ENCODE measurements around the gene MRPS26.
A peak's percentile ranks its signal among the peaks of the same experiment; 100 is the strongest.

The MRPS26 gene

GRCh38 chr20:3081641-3082040 lies 35.8 kb downstream of the MRPS26 start:
- TF ChIP-seq, protein P1, sequence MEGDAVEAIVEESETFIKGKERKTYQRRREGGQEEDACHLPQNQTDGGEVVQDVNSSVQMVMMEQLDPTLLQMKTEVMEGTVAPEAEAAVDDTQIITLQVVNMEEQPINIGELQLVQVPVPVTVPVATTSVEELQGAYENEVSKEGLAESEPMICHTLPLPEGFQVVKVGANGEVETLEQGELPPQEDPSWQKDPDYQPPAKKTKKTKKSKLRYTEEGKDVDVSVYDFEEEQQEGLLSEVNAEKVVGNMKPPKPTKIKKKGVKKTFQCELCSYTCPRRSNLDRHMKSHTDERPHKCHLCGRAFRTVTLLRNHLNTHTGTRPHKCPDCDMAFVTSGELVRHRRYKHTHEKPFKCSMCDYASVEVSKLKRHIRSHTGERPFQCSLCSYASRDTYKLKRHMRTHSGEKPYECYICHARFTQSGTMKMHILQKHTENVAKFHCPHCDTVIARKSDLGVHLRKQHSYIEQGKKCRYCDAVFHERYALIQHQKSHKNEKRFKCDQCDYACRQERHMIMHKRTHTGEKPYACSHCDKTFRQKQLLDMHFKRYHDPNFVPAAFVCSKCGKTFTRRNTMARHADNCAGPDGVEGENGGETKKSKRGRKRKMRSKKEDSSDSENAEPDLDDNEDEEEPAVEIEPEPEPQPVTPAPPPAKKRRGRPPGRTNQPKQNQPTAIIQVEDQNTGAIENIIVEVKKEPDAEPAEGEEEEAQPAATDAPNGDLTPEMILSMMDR (IDR thresholded peaks at IDR 0.05) = no peak

DNA sequence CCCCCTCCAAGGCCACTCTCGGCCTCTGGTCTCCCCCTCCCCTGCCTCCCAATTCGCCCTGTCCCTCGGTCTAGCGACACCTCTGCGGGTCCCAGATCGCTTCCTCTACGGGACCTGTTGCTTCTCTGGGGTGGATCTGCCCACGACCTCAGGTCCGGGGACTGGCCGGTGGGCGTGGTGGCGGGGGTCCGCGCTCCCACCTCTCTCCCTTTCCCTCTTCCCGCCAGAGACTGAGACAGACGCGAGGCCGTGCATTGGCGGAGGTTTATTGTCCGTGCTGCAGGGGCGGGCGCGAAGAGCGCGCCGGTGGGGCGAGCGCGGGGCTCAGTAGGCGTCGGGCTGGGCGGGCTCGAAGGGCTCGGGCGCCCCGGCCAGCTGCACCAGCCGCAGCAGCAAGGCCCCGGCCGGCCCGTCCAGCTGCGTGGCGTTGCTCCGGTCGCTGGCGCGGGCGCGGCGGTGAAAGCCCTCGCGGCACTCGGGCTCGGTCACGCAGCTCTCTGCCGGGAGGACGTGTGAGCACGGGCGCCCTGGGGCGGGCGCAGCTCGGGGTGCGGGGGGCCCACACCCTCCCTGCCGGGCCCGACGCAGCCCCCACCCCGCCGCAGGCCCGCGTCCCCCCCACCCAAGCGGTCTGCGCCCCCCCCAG lies 36.6 kb downstream of the MRPS26 start:
- peaks cover 0 to 62% of the 10 kb centered on the region in 2 donors for H3K27me3 ChIP-seq
- DNase-seq = no peak
- H3K36me3 ChIP-seq = no peaks in the 10 kb centered on the region
- H3K27ac ChIP-seq = no peak overlapping the region
- peaks cover 0 to 22% (median 16%) of the 10 kb centered on the region in 4 donors for H3K4me1 ChIP-seq
- intact Hi-C loops (cut with DNase I; ENCODE audit: low total_unique reads) = no loop called here
- TF ChIP-seq, protein P1 (IDR thresholded peaks at IDR 0.05) = no peak
- H3K9me3 ChIP-seq = no peaks in the 10 kb centered on the region
- H3K4me3 ChIP-seq = peak overlapping the region; percentile 14 to 35

More at GRCh38 chr20:3081641-3082040, 35.8 kb downstream of the MRPS26 start:
- H3K4me1 ChIP-seq = peaks cover 0 to 22% (median 16%) of the 10 kb centered on the region in 4 donors
- H3K4me3 ChIP-seq = no peak overlapping the region
- H3K27me3 ChIP-seq = peaks cover 0 to 67% of the 10 kb centered on the region in 2 donors
- DNase-seq = no peak
- no peaks in the 10 kb centered on the region for H3K36me3 ChIP-seq
- intact Hi-C loops (cut with DNase I; ENCODE audit: low total_unique reads) = no loop called here
- H3K27ac ChIP-seq = no peak overlapping the region
- H3K9me3 ChIP-seq = no peaks in the 10 kb centered on the region

DNA sequence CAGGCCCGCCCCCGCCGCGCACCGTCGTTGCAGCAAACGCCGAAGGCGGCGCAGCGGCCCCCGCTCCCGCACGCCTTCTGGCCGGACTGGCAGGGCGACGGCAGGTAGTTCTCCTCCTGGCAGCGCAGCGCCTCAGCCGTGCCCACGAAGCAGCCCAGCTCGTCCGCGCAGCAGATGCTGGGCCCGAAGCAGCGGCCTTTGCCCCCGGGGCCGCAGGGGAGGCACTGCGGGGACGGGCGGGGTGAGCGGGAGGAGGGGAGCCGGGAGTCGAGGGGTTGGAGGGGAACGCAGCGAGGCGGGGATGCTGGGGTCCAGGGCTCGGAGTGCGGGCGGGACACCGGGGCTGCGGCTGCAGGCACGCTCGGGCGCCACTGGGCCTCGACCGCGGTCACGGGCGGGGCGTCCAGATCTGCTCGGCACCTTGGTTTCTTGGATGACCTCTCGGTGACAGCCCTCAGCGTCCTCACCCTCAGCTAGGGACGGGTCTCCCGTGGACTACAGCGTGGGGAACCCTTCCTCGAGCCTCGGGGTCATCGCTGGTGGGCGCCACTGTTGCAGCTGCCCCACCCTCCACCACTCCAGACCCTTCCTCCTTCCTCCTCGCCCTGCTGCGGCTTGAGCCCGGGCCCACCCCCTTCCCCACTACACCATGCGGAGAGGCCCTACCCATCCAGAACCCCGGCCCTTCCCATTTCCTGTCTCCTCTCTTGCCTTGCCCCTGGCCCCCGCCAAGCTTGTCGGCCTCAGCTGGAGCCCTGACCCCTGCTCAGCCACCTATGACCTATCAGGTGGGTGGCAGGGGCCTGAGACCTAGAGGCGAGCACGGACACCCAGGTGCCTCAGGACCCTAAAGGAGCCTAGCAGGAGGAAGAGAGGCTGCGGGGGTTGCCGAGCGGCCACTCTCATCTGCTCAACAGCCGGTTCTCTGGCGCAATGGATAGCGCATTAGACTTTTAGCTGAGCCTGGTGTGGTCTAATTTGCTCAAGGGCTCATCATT lies 37.4 kb downstream of the MRPS26 start:
- Histone ChIP-seq H3K9me3 (no peaks in the 10 kb centered on the region), H3K4me3 (peak overlapping the region; percentile 14 to 35), H3K36me3 (no peaks in the 10 kb centered on the region), H3K27me3 (peaks cover 0 to 62% of the 10 kb centered on the region in 2 donors), H3K4me1 (peaks cover 0 to 22% (median 16%) of the 10 kb centered on the region in 4 donors), H3K27ac (no peak overlapping the region)
- intact Hi-C loops (cut with DNase I; ENCODE audit: low total_unique reads) = no loop called here
- DNase-seq = no peak
- TF ChIP-seq, protein P1 (IDR thresholded peaks at IDR 0.05) = no peak

DNA sequence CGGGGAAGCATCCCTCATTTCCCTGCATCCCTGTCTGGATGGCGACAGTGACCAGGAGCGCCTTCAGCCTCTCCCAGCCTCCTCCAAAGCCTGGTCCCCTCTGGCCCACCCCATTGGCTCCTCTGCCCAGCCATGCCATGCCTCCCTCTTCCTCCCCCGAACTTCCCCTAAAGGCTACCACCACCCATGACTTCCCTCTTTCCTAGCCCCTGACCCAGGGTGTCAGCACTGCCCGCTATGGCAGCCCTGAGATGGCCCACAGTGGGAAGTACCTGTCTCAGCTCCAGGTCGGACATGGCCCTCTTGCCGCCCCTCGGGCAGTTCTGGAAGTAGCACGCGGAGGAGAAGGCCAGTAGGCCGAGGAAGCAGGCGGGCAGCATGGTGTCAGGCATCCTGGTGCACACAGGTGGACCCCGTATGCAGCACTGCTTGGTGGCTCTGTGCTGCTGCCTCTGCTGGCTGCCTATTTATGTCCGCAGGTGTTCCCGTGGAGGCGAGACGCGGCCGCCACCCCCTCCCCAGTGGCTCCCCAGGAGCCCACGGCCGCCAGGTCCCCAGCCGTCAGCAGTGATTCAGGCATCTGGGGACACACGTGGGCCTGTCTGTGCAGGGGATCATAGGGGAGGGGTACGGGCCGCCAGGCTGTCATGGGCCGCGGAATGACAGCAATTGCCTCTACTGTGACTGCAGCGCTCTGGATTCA lies 38.6 kb downstream of the MRPS26 start, which contains the start of gene AVP:
TSS of gene AVP (minus strand) at position 442 of the 703 bp plus-strand sequence. CDS start at position 392, 50 bp downstream.
- Histone ChIP-seq H3K36me3 (no peaks in the 10 kb centered on the region), H3K4me1 (peaks cover 0 to 22% (median 16%) of the 10 kb centered on the region in 4 donors), H3K4me3 (no peak within 1 kb of the TSS), H3K27ac (no peak within 1 kb of the TSS), H3K27me3 (peaks cover 0 to 62% of the 10 kb centered on the region in 2 donors), H3K9me3 (no peaks in the 10 kb centered on the region)
- TF ChIP-seq, protein P1 (IDR thresholded peaks at IDR 0.05) = no peak
- intact Hi-C loops (cut with DNase I; ENCODE audit: low total_unique reads) = no loop called here
- DNase-seq = no peak

DNA sequence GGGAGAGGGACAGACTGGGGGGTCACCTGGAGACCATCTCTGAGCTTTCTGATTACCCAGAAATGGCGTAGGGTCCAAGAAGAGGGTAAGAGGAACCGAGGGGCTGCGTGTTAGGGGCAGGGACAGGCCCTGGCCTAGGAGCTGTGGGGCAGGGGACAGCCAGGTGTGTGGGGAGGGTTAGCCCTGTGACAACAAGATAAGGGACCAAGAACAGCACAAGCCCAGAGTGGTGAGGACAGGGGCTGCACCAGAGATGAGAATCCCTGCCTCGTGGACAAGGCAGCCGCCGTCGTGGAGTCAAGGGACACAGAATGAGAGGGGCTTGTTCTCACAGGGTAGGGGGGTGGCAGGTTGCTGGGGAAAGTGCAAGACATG lies 39.1 kb downstream of the MRPS26 start:
- DNase-seq = no peak
- Histone ChIP-seq H3K9me3 (no peaks in the 10 kb centered on the region), H3K27me3 (peaks cover 0 to 67% of the 10 kb centered on the region in 2 donors), H3K27ac (no peak overlapping the region), H3K36me3 (no peaks in the 10 kb centered on the region), H3K4me1 (peaks cover 0 to 22% (median 16%) of the 10 kb centered on the region in 4 donors), H3K4me3 (no peak overlapping the region)
- TF ChIP-seq, protein P1 (IDR thresholded peaks at IDR 0.05) = no peak
- intact Hi-C loops (cut with DNase I; ENCODE audit: low total_unique reads) = no loop called here

Measured in tibial artery (tissue), 4 donors.